ENCODE results near the gene NRG2. TPM values are rescaled to one million over a fixed set of nuclear protein-coding genes. Genes with fewer than 3 reads are reported as not detected.

NRG2 gene
- polyA plus RNA-seq, 3 donors: 0.01 TPM; not detected in 2

GRCh38 chr5:139878093-139878492 is 165.0 kb downstream of the NRG2 start:
- DNase-seq: no peak
- 100% methylated on average over 2 of the region's 3 CpGs for WGBS (ENCODE audit: insufficient coverage)
- H3K4me1 ChIP-seq (ENCODE audit: control insufficient read depth in 1 of 2, insufficient read depth in 2 of 2, low read length in 2 of 2): no peaks in the 10 kb centered on the region
- no peak for TF ChIP-seq CTCF (IDR thresholded peaks at IDR 0.05)
- intact Hi-C loops (cut with micrococcal nuclease): no loop called here
- H3K4me3 ChIP-seq (replicated peaks in 1 of 3; ENCODE audit: low read depth in 2 of 3, low read length in 3 of 3): no peak overlapping the region
- no peak overlapping the region for H3K9ac ChIP-seq (ENCODE audit: insufficient read depth, low read length, poor library complexity, severe bottlenecking)
- H2AFZ ChIP-seq (ENCODE audit: insufficient read depth, low read depth, low read length, poor library complexity, severe bottlenecking): no peak overlapping the region
- Mint-ChIP-seq H3K36me3 (no peaks in the 10 kb centered on the region), H3K4me3 (no peak overlapping the region), H3K27ac (no peak overlapping the region), H3K4me1 (no peaks in the 10 kb centered on the region), H3K9me3 (peaks cover 0 to 8% (median 3%) of the 10 kb centered on the region in 7 donors), H3K27me3 (ENCODE audit: low read depth in 3 of 3) (peaks cover 5 to 11% (median 6%) of the 10 kb centered on the region in 3 donors)
- no peaks in the 10 kb centered on the region for H3K79me2 ChIP-seq (ENCODE audit: insufficient read depth, low read length)
- no peaks in the 10 kb centered on the region for H4K20me1 ChIP-seq (ENCODE audit: insufficient read depth, low read length)
- no peaks in the 10 kb centered on the region for H3K27me3 ChIP-seq (ENCODE audit: control insufficient read depth in 2 of 2, insufficient read depth in 2 of 2, low read length in 2 of 2)
- no peak overlapping the region for H3K27ac ChIP-seq (ENCODE audit: low read depth in 1 of 2, low read length in 2 of 2)
- no peaks in the 10 kb centered on the region for H3K36me3 ChIP-seq (replicated peaks in 1 of 2; ENCODE audit: control insufficient read depth in 1 of 2, insufficient read depth in 2 of 2, low read length in 2 of 2)
- H3K4me2 ChIP-seq (replicated peaks; ENCODE audit: extremely low read depth, low read length, poor library complexity, severe bottlenecking): no peak overlapping the region
- H3K9me3 ChIP-seq (replicated peaks in 1 of 2; ENCODE audit: control insufficient read depth in 1 of 2, insufficient read depth in 1 of 2, low read length in 2 of 2): no peaks in the 10 kb centered on the region

- peaks cover 5 to 12% (median 6%) of the 10 kb centered on the region in 3 donors for H3K27me3 Mint-ChIP-seq (ENCODE audit: low read depth in 3 of 3)
Observed at GRCh38 chr5:139877129-139877597, 165.9 kb downstream of the NRG2 start.

More at GRCh38 chr5:139877129-139877597, 165.9 kb downstream of the NRG2 start:
- no peaks in the 10 kb centered on the region for H3K36me3 Mint-ChIP-seq
- Histone ChIP-seq H3K4me3 (replicated peaks in 1 of 3; ENCODE audit: low read depth in 2 of 3, low read length in 3 of 3) (no peak overlapping the region), H3K9ac (ENCODE audit: insufficient read depth, low read length, poor library complexity, severe bottlenecking) (no peak overlapping the region), H3K36me3 (replicated peaks in 1 of 2; ENCODE audit: control insufficient read depth in 1 of 2, insufficient read depth in 2 of 2, low read length in 2 of 2) (no peaks in the 10 kb centered on the region), H4K20me1 (ENCODE audit: insufficient read depth, low read length) (no peaks in the 10 kb centered on the region), H3K4me2 (replicated peaks; ENCODE audit: extremely low read depth, low read length, poor library complexity, severe bottlenecking) (no peak overlapping the region), H3K4me1 (ENCODE audit: control insufficient read depth in 1 of 2, insufficient read depth in 2 of 2, low read length in 2 of 2) (no peaks in the 10 kb centered on the region), H2AFZ (ENCODE audit: insufficient read depth, low read depth, low read length, poor library complexity, severe bottlenecking) (no peak overlapping the region), H3K9me3 (replicated peaks in 1 of 2; ENCODE audit: control insufficient read depth in 1 of 2, insufficient read depth in 1 of 2, low read length in 2 of 2) (no peaks in the 10 kb centered on the region), H3K27me3 (ENCODE audit: control insufficient read depth in 2 of 2, insufficient read depth in 2 of 2, low read length in 2 of 2) (no peaks in the 10 kb centered on the region), H3K27ac (ENCODE audit: low read depth in 1 of 2, low read length in 2 of 2) (no peak overlapping the region), H3K79me2 (ENCODE audit: insufficient read depth, low read length) (no peaks in the 10 kb centered on the region)
- intact Hi-C loops (cut with micrococcal nuclease): no loop called here
- no peak for DNase-seq
- TF ChIP-seq CTCF (IDR thresholded peaks at IDR 0.05): no peak
- peaks cover 0 to 8% (median 3%) of the 10 kb centered on the region in 7 donors for H3K9me3 Mint-ChIP-seq
- H3K27ac Mint-ChIP-seq: no peak overlapping the region
- WGBS (ENCODE audit: insufficient coverage): 37% methylated on average over 4 of the region's 6 CpGs
- H3K4me3 Mint-ChIP-seq: no peak overlapping the region
- no peaks in the 10 kb centered on the region for H3K4me1 Mint-ChIP-seq
